Kidney (tissue), 14 donors: ENCODE data around the gene COG2. TPM values are rescaled to one million over a fixed set of nuclear protein-coding genes. Genes with fewer than 3 reads are reported as not detected.

Source experiments
- DNase-seq, 5 donors: peaks; one replicate each; pipeline ENCODE4 v3.0.0-alpha.2; 2013 to 2020
- FAIRE-seq: peaks from 2 replicates; lab custom pipeline; 2012; peaks lifted over from hg19 to GRCh38; lab: Jason Lieb, UNC
- H3K27ac ChIP-seq, 2 donors: one replicate each; pipeline ENCODE4 v1.7.0; 2013; ENCODE audit warnings: low read depth in 2 of 2, low read length in 2 of 2, inconsistent platforms in 1 of 2
- H3K27me3 ChIP-seq: one replicate; pipeline ENCODE4 v1.7.1; 2013; ENCODE audit warnings: low read length, inconsistent platforms; ENCODE audit not compliant: control insufficient read depth, insufficient read depth
- H3K36me3 ChIP-seq, 3 donors: one replicate each; pipeline versions ENCODE4 v1.7.0 to v1.7.1; 2013; ENCODE audit warnings: low read length in 3 of 3, control low read depth in 1 of 3, inconsistent platforms in 1 of 3; ENCODE audit not compliant: insufficient read depth in 3 of 3, control insufficient read depth in 2 of 3
- H3K4me1 ChIP-seq, 3 donors: one replicate each; pipeline versions ENCODE4 v1.7.0 to v1.7.1; 2013; ENCODE audit warnings: low read length in 3 of 3, inconsistent platforms in 1 of 3, low read depth in 1 of 3; ENCODE audit not compliant: control insufficient read depth in 2 of 3, insufficient read depth in 2 of 3
- H3K4me3 ChIP-seq, 3 donors: one replicate each; pipeline versions ENCODE4 v1.7.0 to v1.8.1; 2013; ENCODE audit warnings: low read length in 3 of 3, control low read depth in 1 of 3, inconsistent platforms in 1 of 3
- H3K9ac ChIP-seq, 3 donors: one replicate each; pipeline versions ENCODE4 v1.7.0 to v1.7.1; 2013; ENCODE audit warnings: low read length in 3 of 3, control low read depth in 1 of 3, inconsistent platforms in 1 of 3
- H3K9me3 ChIP-seq, 3 donors: one replicate each; pipeline versions ENCODE4 v1.7.0 to v1.7.1; 2013; ENCODE audit warnings: low read length in 3 of 3, control low read depth in 1 of 3, inconsistent platforms in 1 of 3; ENCODE audit not compliant: control insufficient read depth in 2 of 3, insufficient read depth in 1 of 3
- CTCF ChIP-seq: IDR thresholded peaks from 3 replicates; pipeline ENCODE4 v1.5.1; 2012; ENCODE audit warnings: mild to moderate bottlenecking, moderate library complexity, borderline replicate concordance; ENCODE audit not compliant: insufficient read depth; ENCODE audit errors: extremely low read depth
- intact Hi-C: fragments of 100-400 bp; cut with DNase I; formaldehyde crosslinking; loops from one replicate; pipeline ENCODE4 v1.11.1; 2022
- polyA plus RNA-seq: library from polyadenylated mRNA; stranded (reverse); fragments of 350-450 nt; fragmentation: Illumina TruSeq; extraction: RNeasy Lipid Tissue Mini Kit (QIAGEN cat#74804); gene quantifications from one replicate; pipeline ENCODE4 v1.2.3, GENCODE V29; 2014; ENCODE audit warnings: low read depth, low replicate concordance; ENCODE audit not compliant: insufficient read depth
- total RNA-seq: library from RNA; stranded (reverse); fragmentation: NEBNext Ultra II Directional; extraction: Animal tissue kit (Norgen Biotek cat#: 25700); gene quantifications from one replicate; pipeline ENCODE4 v1.2.1, GENCODE V29; 2021
- donor health status: control.
- donor health status: control.
- donor health status: control.
- donor health status: control.
- donor health status: control.
- donor health status: DM: yes; HTN: yes; CAD: no.
- donor health status: Normal renal cell carcinoma (clear cell type).

COG2 gene
- total and polyA plus RNA-seq, 2 donors from 2014 or later = 17.9 to 30.7 TPM

- DNase-seq = no peak
- H3K27ac ChIP-seq = no peak overlapping the region
- H3K4me3 ChIP-seq = no peak overlapping the region
- no peaks in the 10 kb centered on the region for H3K36me3 ChIP-seq
- FAIRE-seq = no peak
- no peaks in the 10 kb centered on the region for H3K4me1 ChIP-seq
- no peak overlapping the region for H3K9ac ChIP-seq
- intact Hi-C loops = no loop called here
- TF ChIP-seq CTCF = no peak
- H3K9me3 ChIP-seq = no peaks in the 10 kb centered on the region
- H3K27me3 ChIP-seq = no peaks in the 10 kb centered on the region
Observed at GRCh38 chr1:230705289-230706019, 63.2 kb downstream of the COG2 start.

- no peak for TF ChIP-seq CTCF
- H3K27me3 ChIP-seq = no peaks in the 10 kb centered on the region
- no peak overlapping the region for H3K9ac ChIP-seq
- DNase-seq = no peak
- no peak for FAIRE-seq
- H3K4me1 ChIP-seq = no peaks in the 10 kb centered on the region
- H3K9me3 ChIP-seq = no peaks in the 10 kb centered on the region
- no peak overlapping the region for H3K27ac ChIP-seq
- intact Hi-C loops = no loop called here
- H3K4me3 ChIP-seq = no peak overlapping the region
- H3K36me3 ChIP-seq = no peaks in the 10 kb centered on the region
Observed at GRCh38 chr1:230706020-230706699, 63.9 kb downstream of the COG2 start.

- no peak overlapping the region for H3K9ac ChIP-seq
- H3K27me3 ChIP-seq = no peaks in the 10 kb centered on the region
- no peak for DNase-seq
- H3K4me1 ChIP-seq = no peaks in the 10 kb centered on the region
- no peaks in the 10 kb centered on the region for H3K9me3 ChIP-seq
- H3K27ac ChIP-seq = no peak overlapping the region
- intact Hi-C loops = no loop called here
- no peak for FAIRE-seq
- no peaks in the 10 kb centered on the region for H3K36me3 ChIP-seq
- TF ChIP-seq CTCF = no peak
- H3K4me3 ChIP-seq = no peak overlapping the region
Observed at GRCh38 chr1:230706887-230707731, 64.8 kb downstream of the COG2 start.
